HG03159 (cell line): ENCODE data around the gene CCRL2.
"Not testable (repeated sequence)": the region's sequence is repeated elsewhere in the genome, so short reads cannot be mapped to it uniquely, and the experiment has no call there.

Experiments used
- ATAC-seq: cut with Tn5 transposase; IDR thresholded peaks from one replicate; pipeline ENCODE4 v1.9.1; 2021; ENCODE audit warnings: mild to moderate bottlenecking, moderate library complexity; ENCODE audit not compliant: unreplicated experiment

The CCRL2 gene

GRCh38 chr3:46378426-46378942 lies 28.6 kb upstream of the CCRL2 start:
- no peak for ATAC-seq

- no peak for ATAC-seq
Observed at GRCh38 chr3:46380471-46381221, 26.4 kb upstream of the CCRL2 start.

GRCh38 chr3:46381625-46382024 lies 25.4 kb upstream of the CCRL2 start:
- ATAC-seq = no peak

- ATAC-seq = no peak
Observed at GRCh38 chr3:46383211-46383950, 23.7 kb upstream of the CCRL2 start.

- no peak for ATAC-seq
Observed at GRCh38 chr3:46383951-46384330, 23.1 kb upstream of the CCRL2 start.

- ATAC-seq = no peak
Observed at GRCh38 chr3:46386205-46386604, 20.9 kb upstream of the CCRL2 start.

GRCh38 chr3:46388847-46389246 lies 18.2 kb upstream of the CCRL2 start:
- not testable (repeated sequence) for ATAC-seq

- ATAC-seq = no peak
Observed at GRCh38 chr3:46389306-46389705, 17.8 kb upstream of the CCRL2 start.

GRCh38 chr3:46391526-46391925 lies 15.5 kb upstream of the CCRL2 start:
- not testable (repeated sequence) for ATAC-seq

GRCh38 chr3:46393011-46393410 lies 14.0 kb upstream of the CCRL2 start:
- ATAC-seq = no peak

GRCh38 chr3:46393554-46394434 lies 13.3 kb upstream of the CCRL2 start:
- ATAC-seq = no peak

GRCh38 chr3:46395210-46395661 lies 11.8 kb upstream of the CCRL2 start:
- no peak for ATAC-seq

GRCh38 chr3:46395766-46396530 lies 11.1 kb upstream of the CCRL2 start:
- ATAC-seq = no peak

GRCh38 chr3:46397111-46397510 lies 9.9 kb upstream of the CCRL2 start:
- no peak for ATAC-seq

- no peak for ATAC-seq
Observed at GRCh38 chr3:46398186-46398955, 8.7 kb upstream of the CCRL2 start.

- no peak for ATAC-seq
Observed at GRCh38 chr3:46399098-46399497, 8.0 kb upstream of the CCRL2 start.

GRCh38 chr3:46399557-46399956 lies 7.5 kb upstream of the CCRL2 start:
- ATAC-seq = no peak

- ATAC-seq = no peak
Observed at GRCh38 chr3:46400000-46400734, 6.9 kb upstream of the CCRL2 start.

- ATAC-seq = no peak
Observed at GRCh38 chr3:46400846-46401245, 6.2 kb upstream of the CCRL2 start.
